ENCODE data around the gene COQ2.
"Not testable (repeated sequence)": the region's sequence is repeated elsewhere in the genome, so short reads cannot be mapped to it uniquely, and the experiment has no call there.

Gene COQ2, protein sequence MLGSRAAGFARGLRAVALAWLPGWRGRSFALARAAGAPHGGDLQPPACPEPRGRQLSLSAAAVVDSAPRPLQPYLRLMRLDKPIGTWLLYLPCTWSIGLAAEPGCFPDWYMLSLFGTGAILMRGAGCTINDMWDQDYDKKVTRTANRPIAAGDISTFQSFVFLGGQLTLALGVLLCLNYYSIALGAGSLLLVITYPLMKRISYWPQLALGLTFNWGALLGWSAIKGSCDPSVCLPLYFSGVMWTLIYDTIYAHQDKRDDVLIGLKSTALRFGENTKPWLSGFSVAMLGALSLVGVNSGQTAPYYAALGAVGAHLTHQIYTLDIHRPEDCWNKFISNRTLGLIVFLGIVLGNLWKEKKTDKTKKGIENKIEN

GRCh38 chr4:83284193-83285054 is at the start of gene COQ2:
Gene COQ2, minus strand, starts transcription at chr4:83284798. Its CDS starts 34 bp downstream, at chr4:83284764.
- TF ChIP-seq, protein P1, sequence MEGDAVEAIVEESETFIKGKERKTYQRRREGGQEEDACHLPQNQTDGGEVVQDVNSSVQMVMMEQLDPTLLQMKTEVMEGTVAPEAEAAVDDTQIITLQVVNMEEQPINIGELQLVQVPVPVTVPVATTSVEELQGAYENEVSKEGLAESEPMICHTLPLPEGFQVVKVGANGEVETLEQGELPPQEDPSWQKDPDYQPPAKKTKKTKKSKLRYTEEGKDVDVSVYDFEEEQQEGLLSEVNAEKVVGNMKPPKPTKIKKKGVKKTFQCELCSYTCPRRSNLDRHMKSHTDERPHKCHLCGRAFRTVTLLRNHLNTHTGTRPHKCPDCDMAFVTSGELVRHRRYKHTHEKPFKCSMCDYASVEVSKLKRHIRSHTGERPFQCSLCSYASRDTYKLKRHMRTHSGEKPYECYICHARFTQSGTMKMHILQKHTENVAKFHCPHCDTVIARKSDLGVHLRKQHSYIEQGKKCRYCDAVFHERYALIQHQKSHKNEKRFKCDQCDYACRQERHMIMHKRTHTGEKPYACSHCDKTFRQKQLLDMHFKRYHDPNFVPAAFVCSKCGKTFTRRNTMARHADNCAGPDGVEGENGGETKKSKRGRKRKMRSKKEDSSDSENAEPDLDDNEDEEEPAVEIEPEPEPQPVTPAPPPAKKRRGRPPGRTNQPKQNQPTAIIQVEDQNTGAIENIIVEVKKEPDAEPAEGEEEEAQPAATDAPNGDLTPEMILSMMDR (conservative IDR thresholded peaks at IDR 0.05; ENCODE audit: low read depth, low read length) = peak; percentile 21
- peak within 1 kb of the TSS; percentile 62 for H3K4me3 ChIP-seq (ENCODE audit: low read depth, low read length)
- peak; percentile 97 for DNase-seq (ENCODE audit: low read depth)

- DNase-seq (ENCODE audit: low read depth) = no peak
- no peak overlapping the region for H3K4me3 ChIP-seq (ENCODE audit: low read depth, low read length)
- TF ChIP-seq, protein P1 (conservative IDR thresholded peaks at IDR 0.05; ENCODE audit: low read depth, low read length) = no peak
Observed at GRCh38 chr4:83331956-83332355, 47.4 kb upstream of the COQ2 start.

DNA sequence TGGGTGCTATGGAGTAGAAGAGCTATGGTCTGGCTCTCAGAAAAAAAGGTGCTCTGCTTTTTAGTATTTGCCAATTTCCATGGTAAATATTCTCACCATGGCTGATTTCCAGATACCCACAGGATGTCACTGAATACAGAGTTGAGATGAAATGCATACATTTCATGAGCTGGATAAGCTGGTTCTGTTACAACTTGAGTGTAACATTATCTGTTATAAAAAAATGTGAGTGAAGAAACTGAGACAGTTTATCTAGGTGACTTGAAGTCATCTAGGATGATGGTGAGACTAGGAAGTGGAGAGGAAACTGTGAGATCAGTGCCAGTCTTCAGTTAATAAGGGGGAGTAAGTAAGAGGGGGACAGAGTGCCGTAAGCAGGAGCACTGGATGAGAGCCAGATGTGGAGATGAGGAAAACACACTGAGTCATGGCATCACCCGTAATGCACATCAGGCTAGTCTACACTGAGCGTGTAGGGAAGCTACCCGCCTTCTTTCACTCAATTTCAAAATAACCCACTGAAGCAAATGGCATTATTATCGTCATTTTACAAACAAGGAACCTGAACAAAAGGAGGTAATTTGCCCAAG is 45.0 kb upstream of the COQ2 start:
- TF ChIP-seq, protein P1 (conservative IDR thresholded peaks at IDR 0.05; ENCODE audit: low read depth, low read length) = no peak
- peak; percentile 41 for DNase-seq (ENCODE audit: low read depth)
- H3K4me3 ChIP-seq (ENCODE audit: low read depth, low read length) = no peak overlapping the region

- peak; percentile 15 for DNase-seq (ENCODE audit: low read depth)
Observed at GRCh38 chr4:83328521-83329187, 44.1 kb upstream of the COQ2 start.

GRCh38 chr4:83326546-83326945 is 41.9 kb upstream of the COQ2 start:
- H3K4me3 ChIP-seq (ENCODE audit: low read depth, low read length) = no peak overlapping the region
- TF ChIP-seq, protein P1 (conservative IDR thresholded peaks at IDR 0.05; ENCODE audit: low read depth, low read length) = no peak
- no peak for DNase-seq (ENCODE audit: low read depth)

More at GRCh38 chr4:83328521-83329187, 44.1 kb upstream of the COQ2 start:
- TF ChIP-seq, protein P1 (conservative IDR thresholded peaks at IDR 0.05; ENCODE audit: low read depth, low read length) = peak; percentile 37
- no peak overlapping the region for H3K4me3 ChIP-seq (ENCODE audit: low read depth, low read length)

DNA sequence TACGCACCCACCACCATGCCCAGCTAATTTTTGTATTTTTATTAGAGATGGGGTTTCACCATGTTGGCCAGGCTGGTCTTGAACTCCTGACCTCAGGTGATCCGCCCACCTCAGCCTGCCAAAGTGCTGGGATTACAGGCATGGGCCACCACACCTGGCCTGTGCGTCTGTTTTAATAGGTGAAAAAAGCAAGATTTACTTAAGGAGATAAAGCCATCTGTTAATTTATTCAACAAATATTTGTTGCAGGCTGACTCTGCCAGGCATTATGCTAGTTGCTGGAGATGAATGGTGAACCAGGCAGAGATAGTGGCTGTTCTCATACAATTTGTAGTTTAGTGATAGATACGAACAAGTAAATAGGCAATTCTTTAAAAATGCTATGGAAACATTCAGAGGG is 40.7 kb upstream of the COQ2 start:
- not testable (repeated sequence) for H3K4me3 ChIP-seq (ENCODE audit: low read depth, low read length); DNase-seq (ENCODE audit: low read depth)
